GM12891 (cell line): Measurements from ENCODE around the gene PITRM1.

Experiments used
- POLR2A ChIP-seq: IDR thresholded peaks from 2 replicates; pipeline ENCODE4 v1.6.1; 2011; ENCODE audit warnings: low read depth, low read length, control low read depth
- POLR2AphosphoS5 ChIP-seq: IDR thresholded peaks from 2 replicates; pipeline ENCODE4 v1.6.1; 2011; ENCODE audit warnings: low read depth, low read length, control low read depth

- TF ChIP-seq POLR2AphosphoS5 (no peak), POLR2A (no peak)
Observed at GRCh38 chr10:3208481-3209406, 36.2 kb upstream of the PITRM1 start.
